Central memory CD8-positive, alpha-beta T cell (primary cell): Measurements from ENCODE around the gene IQSEC3.

ENCODE experiments used
- ATAC-seq: fragments of 150-1000 bp; cut with Tn5 transposase; replicated peaks from 2 replicates; pipeline ENCODE4 v1.10.0; 2022; ENCODE audit warnings: mild to moderate bottlenecking, moderate FRiP score, moderate number of reproducible peaks; ENCODE audit not compliant: poor library complexity, severe bottlenecking; ENCODE audit errors: extremely low read depth
- DNase-seq, 2 donors: peaks; one replicate each; pipeline ENCODE4 v3.0.0; 2021; ENCODE audit warnings: low spot score in 2 of 2
- H3K27ac Mint-ChIP-seq: one replicate; pipeline ENCODE4 v1.8.0; 2022; ENCODE audit warnings: low read depth, mild to moderate bottlenecking, moderate library complexity, mixed read lengths
- H3K27me3 Mint-ChIP-seq: one replicate; pipeline ENCODE4 v1.8.0; 2022; ENCODE audit warnings: mixed read lengths
- H3K36me3 Mint-ChIP-seq: one replicate; pipeline ENCODE4 v1.8.0; 2022; ENCODE audit warnings: mild to moderate bottlenecking, moderate library complexity, mixed read lengths; ENCODE audit not compliant: insufficient read depth
- H3K4me1 Mint-ChIP-seq: one replicate; pipeline ENCODE4 v1.8.0; 2022; ENCODE audit warnings: mixed read lengths
- H3K4me3 Mint-ChIP-seq: one replicate; pipeline ENCODE4 v1.8.0; 2022; ENCODE audit warnings: mild to moderate bottlenecking, moderate library complexity, mixed read lengths
- H3K9me3 Mint-ChIP-seq: one replicate; pipeline ENCODE4 v1.8.0; 2022; ENCODE audit warnings: mixed read lengths

Gene IQSEC3

GRCh38 chr12:170371-171225 is 104.0 kb downstream of the IQSEC3 start:
- H3K9me3 Mint-ChIP-seq: no peaks in the 10 kb centered on the region

GRCh38 chr12:171276-171675 is 104.7 kb downstream of the IQSEC3 start:
- Mint-ChIP-seq H3K27me3 (peaks cover 86% of the 10 kb centered on the region), H3K9me3 (no peaks in the 10 kb centered on the region), H3K27ac (no peak overlapping the region), H3K4me3 (no peak overlapping the region), H3K36me3 (peaks cover 2% of the 10 kb centered on the region), H3K4me1 (peaks cover 8% of the 10 kb centered on the region)
- DNase-seq: no peak
- ATAC-seq: no peak

More at GRCh38 chr12:170371-171225, 104.0 kb downstream of the IQSEC3 start:
- peaks cover 8% of the 10 kb centered on the region for H3K4me1 Mint-ChIP-seq
- no peaks in the 10 kb centered on the region for H3K36me3 Mint-ChIP-seq
- H3K4me3 Mint-ChIP-seq: no peak overlapping the region
- DNase-seq (no peak), ATAC-seq (no peak)
- H3K27me3 Mint-ChIP-seq: peaks cover 92% of the 10 kb centered on the region
- H3K27ac Mint-ChIP-seq: no peak overlapping the region

GRCh38 chr12:171743-172676 is 105.4 kb downstream of the IQSEC3 start:
- H3K27me3 Mint-ChIP-seq: peaks cover 79% of the 10 kb centered on the region
- H3K4me1 Mint-ChIP-seq: peaks cover 8% of the 10 kb centered on the region
- no peaks in the 10 kb centered on the region for H3K9me3 Mint-ChIP-seq
- H3K36me3 Mint-ChIP-seq: peaks cover 2% of the 10 kb centered on the region
- H3K4me3 Mint-ChIP-seq: no peak overlapping the region
- DNase-seq: no peak
- ATAC-seq: no peak
- no peak overlapping the region for H3K27ac Mint-ChIP-seq

GRCh38 chr12:172732-173161 is 106.2 kb downstream of the IQSEC3 start:
- ATAC-seq (no peak), DNase-seq (no peak)
- H3K9me3 Mint-ChIP-seq: no peaks in the 10 kb centered on the region
- H3K27ac Mint-ChIP-seq: no peak overlapping the region
- H3K36me3 Mint-ChIP-seq: peaks cover 2% of the 10 kb centered on the region
- H3K27me3 Mint-ChIP-seq: peaks cover 75% of the 10 kb centered on the region
- H3K4me3 Mint-ChIP-seq: no peak overlapping the region
- H3K4me1 Mint-ChIP-seq: peaks cover 8% of the 10 kb centered on the region

- DNase-seq: no peak
- peaks cover 2% of the 10 kb centered on the region for H3K36me3 Mint-ChIP-seq
- peaks cover 8% of the 10 kb centered on the region for H3K4me1 Mint-ChIP-seq
- no peak for ATAC-seq
- no peak overlapping the region for H3K4me3 Mint-ChIP-seq
- H3K27me3 Mint-ChIP-seq: peaks cover 76% of the 10 kb centered on the region
- no peaks in the 10 kb centered on the region for H3K9me3 Mint-ChIP-seq
- H3K27ac Mint-ChIP-seq: no peak overlapping the region
These were observed 107.6 kb downstream of the IQSEC3 start for GRCh38 chr12:174124-174523.

GRCh38 chr12:174596-174995 is 108.0 kb downstream of the IQSEC3 start:
- Mint-ChIP-seq H3K27ac (no peak overlapping the region), H3K9me3 (no peaks in the 10 kb centered on the region), H3K36me3 (peaks cover 2% of the 10 kb centered on the region), H3K27me3 (peaks cover 72% of the 10 kb centered on the region), H3K4me3 (no peak overlapping the region), H3K4me1 (peaks cover 4% of the 10 kb centered on the region)
- ATAC-seq (no peak), DNase-seq (no peak)

GRCh38 chr12:175250-175649 is 108.7 kb downstream of the IQSEC3 start:
- no peaks in the 10 kb centered on the region for H3K9me3 Mint-ChIP-seq
- no peak overlapping the region for H3K27ac Mint-ChIP-seq
- DNase-seq (no peak), ATAC-seq (no peak)
- peaks cover 65% of the 10 kb centered on the region for H3K27me3 Mint-ChIP-seq
- H3K36me3 Mint-ChIP-seq: peaks cover 2% of the 10 kb centered on the region
- H3K4me3 Mint-ChIP-seq: no peak overlapping the region
- peaks cover 5% of the 10 kb centered on the region for H3K4me1 Mint-ChIP-seq

GRCh38 chr12:175759-176158 is 109.2 kb downstream of the IQSEC3 start:
- ATAC-seq: no peak
- Mint-ChIP-seq H3K27me3 (peaks cover 61% of the 10 kb centered on the region), H3K36me3 (peaks cover 2% of the 10 kb centered on the region), H3K4me3 (no peak overlapping the region), H3K4me1 (peaks cover 8% of the 10 kb centered on the region), H3K27ac (no peak overlapping the region), H3K9me3 (no peaks in the 10 kb centered on the region)
- DNase-seq: no peak

GRCh38 chr12:176321-177181 is 110.0 kb downstream of the IQSEC3 start:
- Mint-ChIP-seq H3K27ac (no peak overlapping the region), H3K27me3 (peaks cover 53% of the 10 kb centered on the region), H3K4me1 (peaks cover 8% of the 10 kb centered on the region), H3K9me3 (no peaks in the 10 kb centered on the region), H3K36me3 (peaks cover 2% of the 10 kb centered on the region), H3K4me3 (no peak overlapping the region)
- DNase-seq: no peak
- no peak for ATAC-seq

GRCh38 chr12:177336-177979 is 110.9 kb downstream of the IQSEC3 start:
- Mint-ChIP-seq H3K27me3 (peaks cover 44% of the 10 kb centered on the region), H3K36me3 (peaks cover 2% of the 10 kb centered on the region), H3K4me1 (peaks cover 8% of the 10 kb centered on the region), H3K4me3 (no peak overlapping the region), H3K9me3 (no peaks in the 10 kb centered on the region), H3K27ac (no peak overlapping the region)
- DNase-seq (no peak), ATAC-seq (no peak)

- Mint-ChIP-seq H3K27ac (no peak overlapping the region), H3K9me3 (no peaks in the 10 kb centered on the region), H3K36me3 (peaks cover 2% of the 10 kb centered on the region), H3K4me3 (no peak overlapping the region), H3K4me1 (peaks cover 8% of the 10 kb centered on the region), H3K27me3 (peaks cover 41% of the 10 kb centered on the region)
- no peak for DNase-seq
- no peak for ATAC-seq
These were observed 111.6 kb downstream of the IQSEC3 start for GRCh38 chr12:177980-178828.
